Dedifferentiated amniotic fluid mesenchymal stem cell (primary cell): ENCODE measurements around the gene BCAP31.
"Not testable (repeated sequence)": the region's sequence is repeated elsewhere in the genome, so short reads cannot be mapped to it uniquely, and the experiment has no call there.

Source experiments
- DNase-seq: peaks from one replicate; pipeline ENCODE4 v3.0.0-alpha.2; 2016; ENCODE audit errors: extremely low spot score

The BCAP31 gene

DNA sequence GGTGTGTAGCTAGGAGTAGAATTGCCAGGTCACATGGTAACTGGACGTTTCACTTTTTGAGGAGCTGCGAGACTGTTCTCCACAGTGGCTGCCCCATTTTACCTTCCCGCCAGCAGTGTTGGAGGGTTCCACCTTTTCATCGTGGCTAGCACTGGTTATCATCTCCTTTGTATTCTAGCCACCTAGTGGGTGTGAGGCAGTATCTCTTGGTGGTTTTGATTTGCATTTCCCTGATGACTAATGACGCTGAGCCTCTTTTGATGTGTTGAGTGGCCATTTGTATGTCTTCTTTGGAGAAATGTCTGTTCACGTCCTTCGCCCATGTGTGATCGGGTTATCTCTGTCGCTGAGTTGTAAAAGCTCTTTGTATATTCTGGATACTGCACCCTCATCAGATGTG, 11.1 kb upstream of the BCAP31 start:
- no peak for DNase-seq

DNA sequence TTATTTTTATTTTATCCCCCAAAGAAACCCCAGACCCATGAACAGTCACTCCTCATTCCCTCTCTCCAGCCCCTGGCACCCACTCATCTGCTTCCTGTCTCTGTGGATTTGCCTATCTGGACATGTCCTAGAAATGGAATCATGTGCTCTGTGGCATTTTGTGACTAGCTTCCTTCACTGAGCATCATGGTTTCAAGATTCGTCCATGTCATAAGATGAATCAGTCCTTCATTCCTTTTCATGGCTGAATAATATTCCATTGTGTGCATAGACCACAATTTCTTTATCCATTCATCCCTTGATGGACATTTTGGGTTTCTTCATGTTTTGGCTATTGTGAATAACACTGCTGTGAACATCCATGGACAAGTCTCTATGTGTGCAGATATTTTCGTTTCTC, 10.7 kb upstream of the BCAP31 start:
- no peak for DNase-seq

DNA sequence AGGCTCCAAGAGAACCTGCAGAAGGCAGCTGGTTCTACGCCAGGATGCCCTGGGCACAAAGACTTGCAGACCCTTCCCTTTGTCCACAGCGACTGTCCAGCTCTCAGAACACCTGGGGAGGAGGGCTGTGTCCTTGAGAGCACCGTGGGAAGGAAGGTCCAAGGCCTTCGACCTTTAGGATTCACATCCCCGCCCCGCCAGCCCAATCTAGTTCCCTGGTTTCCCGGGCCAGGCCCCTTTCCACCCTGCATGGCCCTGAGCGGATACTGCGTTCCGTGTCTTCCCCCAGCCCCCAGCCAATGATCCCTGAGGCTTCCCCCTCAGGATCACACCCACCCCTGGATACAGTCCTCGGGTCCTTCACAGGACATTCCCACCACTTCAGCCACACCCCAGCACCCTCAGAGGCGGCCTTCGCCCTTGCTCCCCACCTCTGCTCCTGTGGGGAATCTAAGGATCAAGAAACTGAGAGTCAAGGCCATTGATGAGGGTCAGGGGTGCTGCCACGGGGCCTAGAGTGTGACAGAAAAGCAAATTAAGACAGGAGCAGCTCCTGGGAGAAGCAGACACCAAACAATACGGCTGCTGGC, 9.6 kb upstream of the BCAP31 start:
- no peak for DNase-seq

DNA sequence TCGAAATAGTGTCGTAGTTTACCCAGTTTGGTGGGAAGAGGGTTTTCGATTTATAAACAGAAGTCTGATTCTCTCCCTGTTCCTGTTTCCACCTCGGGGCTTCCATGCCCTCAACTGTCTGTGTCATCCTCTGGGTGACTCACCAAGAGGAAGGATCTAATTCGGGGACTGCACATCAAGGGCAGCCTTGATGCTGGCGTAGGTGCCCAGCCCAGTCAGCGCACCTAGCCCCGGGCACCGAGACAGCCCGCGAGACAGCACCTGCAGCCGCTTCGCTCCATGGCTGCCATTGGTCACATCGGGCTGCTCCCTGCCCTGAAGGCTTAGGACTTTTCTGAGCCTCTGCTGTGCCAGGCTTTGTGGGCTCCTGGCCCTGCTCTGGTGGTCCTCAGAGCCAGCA, 8.2 kb upstream of the BCAP31 start:
- no peak for DNase-seq

DNA sequence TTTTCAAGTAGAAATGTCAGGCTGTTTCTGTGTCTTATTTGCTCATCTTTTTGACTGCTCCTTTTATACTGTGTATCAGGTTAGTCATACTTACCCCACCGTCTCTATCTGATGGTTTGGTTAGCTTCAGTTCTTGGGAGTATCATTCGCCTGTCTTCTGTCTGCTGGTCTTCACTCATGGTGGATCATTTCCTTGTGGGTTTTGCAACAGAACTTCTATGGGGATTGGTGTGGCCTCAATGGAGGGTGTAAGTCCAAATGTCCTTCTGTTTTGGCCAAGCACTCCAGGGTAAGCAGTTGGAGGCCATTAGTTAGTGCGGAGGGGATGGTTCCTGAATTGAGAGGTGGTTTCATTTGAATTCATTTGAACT, 7.6 kb upstream of the BCAP31 start:
- DNase-seq: no peak

DNA sequence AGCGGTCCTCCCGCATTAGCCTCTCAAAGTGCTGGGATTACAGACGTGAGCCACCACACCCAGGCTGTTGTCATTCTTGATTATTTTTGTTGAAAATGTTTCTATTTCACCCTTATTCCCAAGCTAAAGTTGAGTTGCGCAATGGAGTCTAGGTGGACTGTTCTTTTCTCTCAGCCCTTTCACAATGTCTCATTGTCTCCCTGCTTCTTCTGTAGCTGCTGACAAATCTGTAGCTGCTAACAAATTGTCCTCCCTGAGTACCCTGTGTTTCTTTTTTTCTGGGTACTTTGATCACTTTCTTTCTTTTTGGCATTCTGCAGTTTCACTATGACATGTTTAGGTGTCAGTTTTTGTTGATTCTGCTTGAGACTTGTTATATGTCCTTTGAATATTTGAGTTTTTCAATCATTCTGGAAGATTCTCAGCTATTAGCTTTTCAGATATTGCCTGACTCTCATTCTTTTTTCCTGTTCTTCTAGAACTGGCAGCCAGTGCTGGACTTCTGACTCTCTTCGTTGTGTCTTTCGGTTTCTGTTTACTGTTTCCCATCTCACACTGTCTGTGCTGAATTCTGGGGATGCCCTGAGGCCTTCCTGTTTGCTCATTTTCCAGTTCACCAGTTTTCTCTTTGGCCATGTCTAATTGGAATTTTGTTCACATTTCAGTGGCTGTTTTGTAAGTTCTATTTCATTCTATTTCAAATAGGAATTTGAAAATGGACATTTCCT, 7.1 kb upstream of the BCAP31 start:
- DNase-seq: no peak

DNA sequence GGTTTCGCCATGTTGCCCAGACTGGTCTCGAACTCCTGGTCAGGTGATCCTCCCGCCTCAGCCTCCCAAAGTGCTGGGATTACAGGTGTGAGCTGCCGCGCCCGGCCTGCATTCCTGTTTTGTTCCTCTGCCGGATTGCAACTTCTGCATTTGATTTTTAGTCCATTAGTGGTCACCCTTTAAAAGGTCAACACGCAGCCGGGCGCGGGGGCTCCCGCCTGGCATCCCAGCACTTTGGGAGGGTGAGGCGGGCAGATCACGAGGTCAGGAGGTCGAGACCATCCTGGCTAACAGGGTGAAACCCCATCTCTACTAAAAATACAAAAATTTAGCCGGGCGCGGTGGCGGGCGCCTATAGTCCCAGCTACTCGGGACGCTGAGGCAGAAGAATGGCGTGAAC, 5.9 kb upstream of the BCAP31 start:
- not testable (repeated sequence) for DNase-seq

DNA sequence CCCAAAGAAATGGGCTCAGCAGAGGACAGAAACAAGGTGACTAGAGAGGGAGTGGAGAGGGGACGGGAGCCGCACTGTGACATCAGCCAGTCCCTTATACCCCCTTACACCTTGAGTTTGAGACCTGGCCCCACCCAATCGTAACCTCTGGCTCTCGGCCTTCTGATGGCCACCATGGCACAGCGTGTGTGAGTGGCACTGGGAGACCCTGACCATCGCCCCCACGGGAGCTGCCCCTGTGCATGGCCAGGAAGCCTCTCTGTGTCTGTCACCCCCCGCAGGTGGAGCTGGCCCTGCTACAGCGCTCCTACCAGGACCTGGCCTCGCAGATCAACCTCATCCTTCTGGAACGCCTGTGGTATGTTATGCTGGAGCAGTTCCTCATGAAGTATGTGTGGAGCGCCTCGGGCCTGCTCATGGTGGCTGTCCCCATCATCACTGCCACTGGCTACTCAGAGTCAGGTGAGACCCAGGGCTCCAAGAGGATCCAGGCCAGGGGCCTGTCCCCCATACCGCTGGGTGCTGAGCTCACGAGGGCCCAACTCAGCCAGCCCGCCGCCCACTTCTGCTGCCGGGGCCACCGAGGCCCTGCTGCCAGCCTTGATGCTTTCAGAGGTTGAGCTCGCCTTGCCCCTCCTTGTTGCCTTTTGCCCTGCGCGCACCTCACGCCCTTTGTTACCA, 4.9 kb upstream of the BCAP31 start:
- DNase-seq: no peak

DNA sequence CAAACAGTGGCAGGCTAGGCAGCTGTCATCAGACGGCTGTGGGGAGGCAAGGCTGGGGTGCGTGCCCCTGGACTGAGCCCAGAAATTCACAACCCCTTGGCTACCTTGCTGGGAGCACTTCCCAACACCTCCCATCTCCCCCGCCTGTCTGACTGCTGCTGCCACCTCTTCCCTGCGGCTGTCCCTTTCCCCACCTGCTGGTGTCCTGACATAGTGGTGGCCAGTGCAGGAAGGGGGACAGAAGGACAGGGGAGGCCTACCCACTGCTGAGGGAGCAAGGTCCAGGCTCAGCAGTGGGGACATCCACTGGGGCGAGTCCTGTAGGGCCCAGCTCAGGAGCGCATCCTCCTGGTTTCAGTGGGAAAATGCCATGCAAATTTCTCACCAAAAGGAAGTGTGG, 3.9 kb upstream of the BCAP31 start:
- DNase-seq: no peak

DNA sequence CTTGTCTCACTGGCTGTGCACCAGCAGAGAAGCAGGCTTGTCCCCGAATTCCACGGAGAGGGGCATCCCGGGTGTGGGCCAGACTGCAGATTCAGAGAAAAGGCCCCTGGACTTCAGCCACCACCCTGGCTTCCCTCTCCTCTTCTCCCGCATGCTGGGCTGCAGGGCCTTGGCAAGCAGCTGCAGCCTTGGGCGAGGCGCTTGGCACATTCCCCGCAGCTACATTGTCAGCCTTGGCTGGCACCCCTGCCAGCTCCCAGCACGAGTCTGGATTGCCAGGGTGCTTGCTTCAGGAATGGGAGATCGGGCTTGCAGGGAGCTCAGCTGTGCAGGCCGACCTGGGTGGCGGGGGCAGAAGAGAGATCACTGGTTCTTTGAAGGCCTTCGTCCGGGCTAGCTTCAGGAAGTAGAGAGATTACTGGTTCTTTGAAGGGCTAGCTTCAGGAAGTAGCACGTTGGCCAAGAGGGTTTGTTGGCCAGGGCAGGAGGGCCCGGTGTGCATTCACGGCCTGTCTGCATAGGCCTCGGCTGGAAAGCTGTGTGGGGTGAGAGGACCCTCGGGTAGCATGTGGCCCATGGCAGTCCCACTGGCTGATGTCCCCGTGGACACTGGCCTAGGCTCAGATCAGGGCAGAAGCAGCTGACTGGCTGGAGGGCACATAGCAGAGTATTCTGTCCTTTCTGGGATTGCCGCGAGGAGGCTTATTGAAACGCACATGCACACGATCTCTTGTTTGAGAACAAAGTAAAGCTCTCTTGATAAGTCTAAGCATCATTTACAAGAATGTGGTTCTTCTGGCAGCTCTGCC, 3.1 kb upstream of the BCAP31 start:
- no peak for DNase-seq

DNA sequence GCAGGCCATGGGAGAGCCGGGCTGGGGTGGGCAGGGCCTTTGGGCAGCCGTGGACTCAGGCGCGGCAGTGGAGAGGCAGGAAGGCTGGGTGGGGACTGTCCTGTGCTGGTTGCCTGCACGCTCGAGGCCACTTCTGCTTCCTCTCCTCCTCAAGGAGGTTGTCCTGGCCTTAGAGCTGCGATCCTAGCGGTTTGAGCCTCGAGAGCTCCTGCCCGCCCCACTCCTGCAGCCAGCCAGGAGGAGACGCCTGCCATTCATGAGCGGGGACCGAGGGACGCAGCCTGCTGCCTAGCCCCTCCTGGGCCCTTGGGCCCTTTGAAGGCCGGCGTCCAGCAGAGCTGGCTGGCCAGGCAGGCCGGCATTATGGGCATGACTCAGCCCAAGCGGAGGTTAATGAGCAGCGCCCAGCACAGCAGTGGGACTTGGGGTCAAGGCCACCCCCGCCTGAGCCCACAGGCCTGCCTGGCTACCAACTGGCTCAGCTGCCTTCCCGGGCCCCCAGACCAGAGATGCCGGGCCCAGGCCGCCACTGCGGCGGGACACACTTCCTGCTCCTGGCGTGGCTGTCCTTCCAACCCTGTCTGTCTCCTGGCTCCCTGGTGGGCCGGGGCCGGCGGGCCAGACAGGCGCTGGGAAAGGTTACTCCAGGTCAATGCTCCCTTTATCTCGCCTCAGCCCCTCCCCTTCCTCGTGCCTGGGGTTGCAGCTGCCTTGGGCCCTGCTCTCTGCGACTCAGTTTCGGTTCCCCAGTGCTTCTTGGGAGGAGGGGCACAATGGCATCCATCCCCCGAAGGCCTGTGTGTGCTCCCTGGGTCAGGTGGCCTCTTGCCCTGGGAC, 2.3 kb upstream of the BCAP31 start:
- DNase-seq: no peak

DNA sequence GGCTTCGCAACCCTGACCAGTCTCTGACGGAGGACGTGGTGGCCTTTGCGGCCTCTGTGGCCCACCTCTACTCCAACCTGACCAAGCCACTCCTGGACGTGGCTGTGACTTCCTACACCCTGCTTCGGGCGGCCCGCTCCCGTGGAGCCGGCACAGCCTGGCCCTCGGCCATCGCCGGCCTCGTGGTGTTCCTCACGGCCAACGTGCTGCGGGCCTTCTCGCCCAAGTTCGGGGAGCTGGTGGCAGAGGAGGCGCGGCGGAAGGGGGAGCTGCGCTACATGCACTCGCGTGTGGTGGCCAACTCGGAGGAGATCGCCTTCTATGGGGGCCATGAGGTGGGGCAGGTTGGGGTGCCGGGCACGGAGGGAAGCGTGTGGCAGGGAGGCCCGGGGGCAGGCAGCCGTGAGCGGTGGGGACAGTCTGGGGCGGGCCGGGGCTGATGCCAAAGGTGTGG, 1.7 kb upstream of the BCAP31 start:
- no peak for DNase-seq

DNA sequence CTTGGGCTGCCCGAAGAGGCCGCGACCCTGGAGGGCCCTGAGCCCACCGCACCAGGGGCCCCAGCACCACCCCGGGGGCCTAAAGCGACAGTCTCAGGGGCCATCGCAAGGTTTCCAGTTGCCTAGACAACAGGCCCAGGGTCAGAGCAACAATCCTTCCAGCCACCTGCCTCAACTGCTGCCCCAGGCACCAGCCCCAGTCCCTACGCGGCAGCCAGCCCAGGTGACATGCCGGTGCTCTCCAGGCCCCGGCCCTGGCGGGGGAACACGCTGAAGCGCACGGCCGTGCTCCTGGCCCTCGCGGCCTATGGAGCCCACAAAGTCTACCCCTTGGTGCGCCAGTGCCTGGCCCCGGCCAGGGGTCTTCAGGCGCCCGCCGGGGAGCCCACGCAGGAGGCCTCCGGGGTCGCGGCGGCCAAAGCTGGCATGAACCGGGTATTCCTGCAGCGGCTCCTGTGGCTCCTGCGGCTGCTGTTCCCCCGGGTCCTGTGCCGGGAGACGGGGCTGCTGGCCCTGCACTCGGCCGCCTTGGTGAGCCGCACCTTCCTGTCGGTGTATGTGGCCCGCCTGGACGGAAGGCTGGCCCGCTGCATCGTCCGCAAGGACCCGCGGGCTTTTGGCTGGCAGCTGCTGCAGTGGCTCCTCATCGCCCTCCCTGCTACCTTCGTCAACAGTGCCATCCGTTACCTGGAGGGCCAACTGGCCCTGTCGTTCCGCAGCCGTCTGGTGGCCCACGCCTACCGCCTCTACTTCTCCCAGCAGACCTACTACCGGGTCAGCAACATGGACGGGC, 1.0 kb upstream of the BCAP31 start:
- DNase-seq: no peak

DNA sequence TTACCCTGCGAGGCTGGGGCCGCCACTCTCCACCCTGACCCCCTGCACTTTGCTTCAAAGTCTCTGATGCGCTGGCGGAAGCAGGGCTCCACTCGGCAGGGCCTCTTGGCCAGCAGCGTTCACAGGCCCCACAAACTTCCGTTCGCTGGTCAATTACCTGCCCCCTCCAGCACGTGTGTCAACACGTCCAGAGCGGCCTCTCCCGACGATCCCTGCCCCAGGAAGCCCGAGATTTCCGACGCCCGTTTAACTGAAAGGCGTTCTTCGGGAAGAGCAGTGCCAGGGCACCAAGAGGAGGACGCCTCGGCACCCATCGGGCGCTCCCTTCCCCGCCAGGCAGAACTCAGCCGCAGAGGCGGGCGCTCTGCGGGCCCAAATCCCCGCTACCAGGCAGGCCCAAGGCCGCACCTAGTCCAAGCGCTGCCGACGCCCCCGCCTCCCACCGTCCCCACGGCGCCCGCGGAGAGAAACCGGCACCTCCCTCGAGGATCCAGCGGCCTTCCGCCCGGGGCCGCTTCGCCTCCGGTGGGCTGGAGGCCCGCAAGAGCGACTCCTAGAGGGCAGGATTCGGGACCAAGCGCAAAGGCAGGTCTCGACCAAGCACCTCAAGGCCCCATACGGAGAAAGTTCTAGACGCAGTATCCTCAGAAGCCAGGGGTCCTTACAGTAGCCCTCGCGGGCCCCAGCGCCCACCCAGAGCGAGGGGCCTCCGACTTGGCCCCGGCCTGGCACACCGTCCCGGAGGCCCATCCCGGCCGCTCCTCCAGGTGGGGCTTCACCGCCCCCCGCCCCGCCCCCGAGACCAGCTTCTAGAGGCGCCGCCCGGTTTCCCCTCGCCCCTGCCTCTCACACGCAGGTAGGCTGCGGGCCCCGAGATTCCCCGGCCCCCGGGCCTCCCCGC, 586 bp downstream of the BCAP31 start:
- no peak for DNase-seq

DNA sequence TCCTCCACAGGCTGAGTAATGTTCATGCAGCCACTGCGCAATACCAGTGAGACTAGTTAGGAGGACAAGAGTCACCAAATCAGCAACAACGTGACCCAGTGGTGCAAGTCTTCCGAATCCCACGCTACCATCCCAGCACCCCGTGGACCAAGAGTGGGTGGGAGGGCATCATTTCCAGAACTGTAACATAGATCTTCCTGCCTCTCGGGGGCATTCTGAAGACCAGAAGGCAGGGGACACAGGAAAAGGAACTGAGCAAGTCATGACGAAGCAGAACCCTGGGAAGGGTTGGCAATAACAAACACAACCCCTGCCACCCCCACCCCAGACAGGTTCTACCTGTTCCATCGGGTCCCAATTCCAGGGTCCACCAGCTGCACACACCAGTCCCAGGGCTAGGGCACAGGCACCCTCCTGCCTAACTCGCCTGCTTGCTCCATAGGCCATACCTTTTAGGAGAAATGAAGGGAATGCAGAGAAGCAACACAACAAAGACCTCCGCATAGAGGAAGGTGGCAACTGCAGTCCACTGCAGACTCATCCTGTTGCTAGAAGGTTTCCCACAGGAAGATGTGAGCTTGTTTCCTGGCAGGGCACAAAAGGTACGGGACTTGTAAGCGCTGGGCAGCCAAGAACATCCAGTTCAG, 1.4 kb downstream of the BCAP31 start:
- no peak for DNase-seq

DNA sequence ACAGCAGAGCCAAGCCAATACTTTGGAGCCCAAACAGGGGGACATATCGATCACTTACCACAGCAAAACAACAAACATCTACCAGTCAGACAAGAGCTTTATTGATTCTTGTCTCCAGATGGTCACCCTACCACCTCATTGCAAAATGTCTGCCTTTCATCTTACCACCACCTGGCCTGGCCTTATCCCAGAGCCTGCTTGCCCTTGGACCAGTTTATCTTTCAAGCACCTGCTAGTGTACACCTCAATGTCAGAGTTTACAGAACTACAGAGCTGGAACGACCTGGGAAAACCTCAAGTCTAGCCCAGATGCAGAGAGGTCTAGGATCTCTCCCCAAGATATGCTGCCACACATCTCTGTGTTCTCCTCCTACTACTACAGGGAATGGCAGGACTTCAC, 4.5 kb downstream of the BCAP31 start:
- DNase-seq: no peak

DNA sequence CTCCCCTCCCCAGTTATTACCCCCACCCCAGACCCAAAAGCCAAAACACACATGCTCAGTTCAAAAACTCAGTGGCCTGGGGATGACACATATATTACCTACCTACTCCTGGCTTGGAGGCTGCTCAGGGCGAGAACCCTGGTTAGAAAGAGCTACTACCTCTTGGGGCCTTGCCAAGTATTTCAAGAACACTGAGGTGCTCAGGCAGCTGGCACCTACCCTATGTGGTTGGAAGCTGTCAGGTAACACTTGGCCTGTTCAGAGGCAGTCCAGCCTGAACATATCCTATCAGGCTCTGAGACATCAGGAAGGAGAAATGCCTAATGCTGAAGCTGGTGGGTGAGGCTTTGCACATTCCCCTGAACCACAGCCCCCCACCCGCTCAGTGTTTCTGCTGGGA, 4.9 kb downstream of the BCAP31 start:
- no peak for DNase-seq

DNA sequence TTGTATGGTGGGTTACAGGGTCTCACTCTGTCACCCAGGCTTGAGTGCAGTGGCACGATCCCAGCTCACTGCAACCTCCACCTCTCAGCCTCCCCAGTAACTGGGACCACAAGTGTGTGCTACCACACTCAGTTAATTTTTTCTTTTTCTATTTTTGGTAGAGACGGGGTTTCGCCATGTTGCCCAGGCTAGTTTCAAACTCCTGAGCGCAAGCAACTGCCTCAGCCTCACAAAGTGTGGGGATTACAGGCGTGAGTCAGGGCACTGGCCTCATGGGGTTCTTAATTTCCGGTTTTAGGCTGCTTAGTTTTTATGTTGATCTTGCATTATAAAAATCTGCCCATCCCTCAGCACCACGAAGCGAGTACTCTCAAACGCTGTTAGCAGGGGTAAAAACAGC, 6.7 kb downstream of the BCAP31 start:
- DNase-seq: no peak

DNA sequence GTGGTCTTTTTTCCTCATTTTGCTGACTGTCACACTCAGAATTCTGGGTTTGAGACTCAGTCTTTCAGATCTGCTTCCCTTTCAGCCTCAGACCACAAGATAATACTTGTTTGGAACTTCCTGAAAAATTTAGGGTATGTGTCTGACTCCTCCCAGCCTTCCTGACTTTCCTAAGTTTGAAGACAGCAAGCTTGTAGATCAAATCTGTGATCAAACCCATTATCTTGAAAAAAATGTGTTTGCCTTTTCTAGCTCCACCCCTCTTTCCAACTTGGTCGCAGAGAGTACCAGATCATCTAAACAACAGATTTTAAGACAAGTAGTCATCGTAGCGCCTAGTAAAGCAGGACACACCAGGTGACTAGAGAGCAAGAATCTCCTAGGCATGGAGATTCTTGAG, 9.9 kb downstream of the BCAP31 start:
- DNase-seq: no peak
